ENCODE measurements around the gene LACTBL1.
"Not testable (repeated sequence)": the region's sequence is repeated elsewhere in the genome, so short reads cannot be mapped to it uniquely, and the experiment has no call there.

LACTBL1 gene

DNA sequence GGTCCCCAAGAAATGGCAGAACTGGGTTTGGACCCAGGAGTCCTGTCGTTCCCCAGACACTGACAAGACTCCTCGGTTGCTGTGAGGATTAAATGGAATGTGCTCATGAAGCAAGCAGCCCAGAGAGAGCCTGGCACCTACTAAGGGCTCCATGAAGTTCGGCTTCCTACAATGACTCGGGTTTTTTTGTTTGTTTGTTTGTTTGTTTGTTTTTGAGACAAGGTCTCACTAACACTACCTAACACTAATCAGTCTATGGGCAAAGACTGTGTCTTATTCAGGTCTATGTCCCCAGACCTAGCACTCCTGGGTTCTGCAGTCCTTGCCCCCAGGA is 3.4 kb upstream of the LACTBL1 start:
- DNase-seq = no peak

DNA sequence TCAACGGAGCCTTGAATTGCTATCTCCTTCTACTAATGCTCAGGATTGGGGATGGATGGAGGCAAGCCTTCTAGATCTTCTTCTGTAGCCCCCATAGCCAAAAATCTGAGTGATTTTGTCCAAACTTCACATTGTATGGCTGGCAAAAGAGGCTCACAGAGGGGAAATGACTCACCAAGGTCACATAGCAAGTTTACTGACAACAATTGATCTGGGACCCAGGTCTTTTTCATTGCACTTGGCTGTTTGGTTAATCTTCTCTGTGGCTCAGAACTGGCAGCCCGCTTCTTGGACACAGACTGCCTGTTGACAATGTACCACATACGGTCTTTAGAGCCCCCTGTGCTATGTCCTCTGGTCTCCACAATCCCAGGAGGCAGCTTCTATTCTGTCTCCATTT is 3.0 kb upstream of the LACTBL1 start:
- no peak for DNase-seq

DNA sequence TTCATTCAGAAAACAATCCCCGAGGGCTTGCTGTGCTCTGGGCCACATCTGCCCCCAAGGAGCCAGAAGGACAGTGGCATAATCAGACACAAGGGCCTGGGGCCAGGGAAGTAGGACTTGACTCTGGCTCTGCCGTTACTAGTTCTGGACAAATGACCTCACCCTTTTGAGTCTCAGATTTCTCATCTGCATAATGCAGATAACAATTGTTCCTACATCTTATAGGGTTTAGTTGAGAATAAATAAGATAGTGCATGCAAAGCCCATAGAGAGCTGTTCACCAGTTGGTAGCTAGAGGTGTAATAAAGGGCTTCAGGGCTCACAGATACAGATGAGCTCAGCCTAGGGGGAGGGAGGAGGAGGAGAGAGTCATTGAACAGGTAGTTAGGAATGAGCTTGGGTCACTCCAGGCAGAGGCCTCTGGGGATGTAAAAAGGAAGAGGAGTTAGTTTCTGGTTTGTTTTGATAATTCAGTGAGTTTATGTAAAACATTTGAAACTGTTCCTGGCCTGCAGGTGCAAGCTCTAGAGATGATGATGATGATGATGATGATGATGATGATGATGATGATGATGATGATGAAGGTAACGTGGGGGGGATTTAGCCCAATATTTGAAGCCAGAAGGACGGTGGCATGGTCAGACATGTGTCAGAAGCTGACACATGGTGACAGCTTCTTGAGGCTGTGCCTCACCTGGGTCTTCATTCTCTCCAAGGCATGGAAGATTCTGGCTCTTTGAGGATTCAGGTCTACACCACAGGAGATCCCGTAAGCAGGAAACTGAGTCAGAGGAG is 858 bp downstream of the LACTBL1 start:
- no peak for DNase-seq

DNA sequence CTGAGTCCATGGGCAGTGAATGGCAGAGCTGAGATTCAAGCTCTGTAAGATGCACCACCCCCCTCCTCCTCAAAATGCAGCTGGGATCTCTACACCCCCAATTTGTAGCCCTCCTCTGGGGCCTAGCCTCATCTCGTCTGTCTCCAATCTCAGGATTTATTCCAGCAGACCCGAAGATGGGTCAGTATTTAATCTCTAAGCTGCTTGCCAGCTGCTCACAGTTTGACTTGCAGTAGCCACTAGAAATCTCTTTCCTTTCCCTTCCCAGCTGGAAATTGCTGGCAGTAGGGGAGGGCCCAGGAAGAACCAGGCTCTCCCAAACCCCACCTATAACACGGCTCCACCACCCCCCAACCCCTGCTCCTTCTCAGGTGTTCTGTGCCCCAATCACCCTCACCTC is 1.5 kb downstream of the LACTBL1 start:
- DNase-seq = no peak

DNA sequence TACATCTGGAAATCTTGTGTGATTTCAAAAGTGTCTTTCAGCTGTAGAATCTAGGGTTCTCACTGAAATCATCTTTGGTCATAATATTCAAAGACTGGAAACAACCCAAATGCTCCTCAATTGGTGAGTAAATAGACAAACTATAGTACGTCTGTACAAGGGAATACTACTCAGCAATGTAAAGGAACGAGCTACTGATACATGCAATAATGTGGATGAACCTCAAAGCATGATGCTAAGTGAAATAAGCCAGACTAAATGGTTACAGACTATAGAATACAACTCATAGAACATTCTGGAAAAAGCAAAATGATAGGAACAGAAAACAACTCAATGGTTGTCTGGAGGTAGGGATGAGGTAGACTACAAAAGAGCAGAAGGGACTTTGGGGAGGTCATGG is 2.6 kb downstream of the LACTBL1 start:
- DNase-seq = no peak

DNA sequence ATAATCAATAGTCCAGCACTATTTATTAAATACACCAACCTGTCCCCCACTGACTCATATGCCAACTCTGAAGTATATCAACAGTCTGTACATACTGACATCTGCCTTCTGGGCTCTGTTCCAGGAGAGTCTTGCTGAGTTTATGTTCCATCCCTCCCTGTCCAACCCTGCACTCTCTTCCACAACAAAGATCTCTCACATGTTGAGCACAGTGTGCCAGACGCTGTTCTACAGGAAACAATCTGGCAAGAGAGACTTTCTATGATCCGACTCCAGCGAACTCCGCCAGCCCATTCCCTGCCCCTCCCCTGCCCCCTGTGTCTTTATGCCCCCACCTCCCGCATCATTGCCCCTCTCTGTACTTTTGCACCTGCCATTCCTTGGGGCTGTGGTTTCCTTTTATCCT is 3.4 kb downstream of the LACTBL1 start:
- no peak for DNase-seq

DNA sequence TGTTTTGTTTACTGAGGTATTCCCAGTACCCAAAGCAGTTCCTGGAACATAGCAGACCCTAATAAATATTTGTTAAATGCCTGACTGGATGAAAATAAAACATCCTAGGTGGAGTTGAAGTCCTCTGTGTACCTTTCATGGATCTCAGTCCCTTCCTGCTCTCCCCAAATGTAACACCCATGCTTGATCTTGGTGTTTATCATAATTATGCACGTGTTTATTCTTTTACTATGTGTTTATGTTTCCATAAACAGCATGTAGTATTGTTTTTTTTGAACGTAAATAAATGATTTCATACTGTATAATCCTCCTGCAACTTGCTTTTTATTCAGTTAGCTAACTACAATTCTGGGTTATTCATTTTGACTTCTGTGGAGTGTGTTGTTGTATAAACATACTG is 4.8 kb downstream of the LACTBL1 start:
- DNase-seq = no peak

DNA sequence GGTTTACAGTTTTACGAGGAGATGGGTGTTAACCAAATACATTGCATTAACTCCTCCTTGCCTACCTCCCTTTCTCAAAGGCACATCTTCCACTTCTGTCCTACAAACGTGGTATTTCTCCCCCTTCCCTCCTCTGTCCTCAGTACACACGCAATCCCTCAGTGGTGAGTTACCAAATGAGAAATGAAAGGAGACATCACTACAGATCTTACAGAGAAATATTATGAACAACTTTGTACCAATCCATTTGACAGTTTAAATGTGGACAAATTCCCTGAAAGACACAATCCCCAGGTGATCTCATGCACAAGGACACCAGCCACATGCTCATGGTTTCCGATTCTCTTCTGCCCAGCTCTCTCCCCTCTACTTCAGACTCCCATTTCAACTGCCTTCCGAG is 6.4 kb downstream of the LACTBL1 start:
- no peak for DNase-seq

DNA sequence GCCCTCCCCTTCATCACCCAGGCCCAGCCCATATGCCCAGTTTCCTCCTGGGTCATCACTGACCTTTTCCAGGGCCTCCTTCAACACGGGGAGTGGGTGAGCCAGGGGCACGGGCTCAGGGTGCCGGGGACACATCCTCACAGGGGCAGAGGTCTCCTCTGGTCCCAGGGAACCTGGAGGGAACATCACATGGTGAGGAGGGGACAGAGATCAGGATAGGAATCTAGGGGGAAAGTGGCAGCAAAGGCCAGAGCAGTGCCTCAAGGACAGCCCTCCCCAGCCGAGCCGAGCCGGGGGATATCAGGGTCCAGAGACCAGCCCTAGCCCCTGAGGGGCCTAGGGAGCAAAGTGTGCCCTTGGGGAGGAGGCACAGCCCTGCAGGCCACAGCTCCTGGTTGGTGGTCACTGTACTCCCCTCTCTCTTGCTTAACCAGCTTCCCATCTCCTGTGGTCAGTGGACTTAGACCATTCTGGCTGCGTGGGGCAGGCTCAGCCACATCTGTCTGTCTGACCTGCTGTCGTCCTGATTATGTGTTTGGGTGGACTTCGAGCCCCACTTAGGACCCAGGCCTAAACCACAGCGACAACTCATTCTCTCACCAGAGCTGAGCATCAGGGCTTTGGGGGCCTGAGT is 9.5 kb downstream of the LACTBL1 start:
- DNase-seq = no peak

DNA sequence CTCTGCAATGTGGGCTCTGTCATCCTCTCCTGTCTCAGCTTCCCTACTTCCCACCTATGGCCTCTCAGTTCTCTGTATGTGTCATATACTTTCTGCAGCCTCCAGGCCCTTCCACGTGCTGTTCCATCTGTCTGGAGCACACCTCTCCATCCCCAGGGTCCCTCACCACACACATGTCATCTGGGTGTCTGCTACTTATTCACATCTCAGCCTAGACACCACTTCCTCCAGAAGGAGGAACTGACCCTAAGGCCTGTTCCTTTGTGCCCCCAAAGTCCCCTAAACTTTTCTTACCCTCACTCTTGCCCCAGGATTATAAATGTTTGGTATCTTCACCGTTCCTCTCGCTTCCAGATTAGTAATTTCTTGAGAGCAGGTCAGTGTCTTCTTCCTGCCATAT is 10.1 kb downstream of the LACTBL1 start:
- no peak for DNase-seq

DNA sequence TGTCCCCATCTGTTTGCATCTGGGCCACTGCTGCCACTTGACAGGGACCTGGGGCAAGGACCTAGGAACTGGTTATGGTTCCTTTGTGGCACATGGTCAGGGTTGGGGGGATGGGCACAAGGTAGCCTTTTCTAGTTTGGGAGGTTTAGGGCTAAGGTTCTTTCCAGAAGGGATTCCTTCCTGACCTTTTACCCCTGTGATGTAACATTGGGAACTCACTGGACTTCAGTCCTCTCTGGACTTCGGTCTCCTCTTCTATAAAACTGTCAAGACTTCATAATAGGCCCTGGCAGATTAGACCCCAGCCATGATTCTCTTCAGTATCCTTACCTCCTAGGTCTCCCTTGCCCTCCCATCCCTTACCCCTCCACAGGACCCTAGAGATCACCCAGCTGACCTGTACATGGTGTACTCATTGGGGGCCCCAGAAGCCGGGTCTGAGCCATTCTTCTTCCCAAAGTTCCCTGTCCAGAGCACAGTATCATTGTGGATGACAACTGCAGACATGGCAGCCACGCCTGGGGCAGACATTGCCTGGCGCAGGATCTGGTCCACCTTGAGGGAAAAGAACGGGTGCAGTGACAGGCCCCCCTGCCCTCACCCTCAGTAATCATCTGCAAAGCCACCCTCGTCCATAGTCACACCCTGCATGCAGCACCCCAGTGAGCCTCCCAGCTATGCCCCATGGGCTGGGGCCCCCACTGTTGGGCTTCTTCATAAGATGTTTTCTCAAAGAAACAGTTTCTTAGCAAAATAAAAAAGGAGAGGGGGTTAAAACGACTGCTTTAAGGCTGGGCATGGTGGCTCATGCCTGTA is 12.9 kb downstream of the LACTBL1 start:
- no peak for DNase-seq

DNA sequence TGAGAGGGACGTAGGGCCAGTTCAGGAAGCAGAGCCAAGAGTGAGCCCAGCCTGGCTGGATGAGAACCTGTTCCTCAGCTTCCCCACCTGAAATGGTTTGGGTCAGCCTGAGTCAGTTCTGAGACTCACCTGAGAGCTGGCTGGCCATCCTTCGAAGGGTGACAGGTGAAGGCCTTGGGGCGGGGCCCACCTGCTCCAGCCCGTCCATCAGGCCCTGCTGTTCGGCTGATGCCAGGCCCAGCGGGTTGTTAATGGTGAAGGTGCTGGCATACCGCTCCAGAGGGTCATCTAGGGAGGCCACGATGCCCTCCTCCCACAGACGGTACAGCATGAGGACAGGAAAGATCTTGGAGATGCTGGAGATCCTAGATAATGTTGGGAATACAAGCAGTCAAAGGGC is 14.1 kb downstream of the LACTBL1 start:
- DNase-seq = no peak

DNA sequence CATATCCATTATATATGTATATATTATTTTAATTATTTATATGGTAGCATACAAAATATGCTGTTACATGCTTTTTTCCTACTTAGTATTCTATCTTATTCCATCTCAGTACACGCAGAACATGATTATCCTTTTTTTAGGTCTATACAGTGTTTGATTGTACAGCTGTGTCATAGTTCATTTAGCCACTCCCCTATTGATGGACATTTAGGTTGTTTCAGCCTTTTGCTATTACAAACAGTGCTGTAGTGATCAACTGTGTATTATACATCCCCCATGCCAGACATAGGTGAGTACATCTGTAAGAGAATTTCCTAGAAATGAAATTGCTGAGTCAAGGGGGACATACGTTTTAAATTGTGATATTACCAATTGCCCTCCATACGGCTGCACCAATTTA is 15.6 kb downstream of the LACTBL1 start:
- no peak for DNase-seq

DNA sequence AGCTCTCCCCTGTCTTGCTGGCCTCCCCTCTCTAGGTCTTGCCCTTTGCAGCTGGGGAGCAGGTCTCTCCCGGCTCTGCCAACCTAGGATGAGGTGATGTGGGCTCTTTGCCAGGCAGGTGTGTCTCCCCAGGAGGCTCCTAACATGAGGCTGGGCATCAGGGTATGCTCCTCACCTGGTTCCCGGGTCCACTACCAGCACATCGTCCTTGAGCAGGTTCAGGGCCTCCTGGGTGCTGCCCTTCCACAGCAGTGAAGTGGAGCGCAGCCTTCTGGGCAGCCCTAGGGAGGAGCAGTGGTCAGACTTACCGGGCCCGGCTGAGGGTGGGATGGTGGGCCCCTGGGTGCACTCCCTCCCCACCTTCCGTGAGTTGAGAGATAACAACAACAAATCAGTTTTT is 17.5 kb downstream of the LACTBL1 start:
- DNase-seq = no peak

DNA sequence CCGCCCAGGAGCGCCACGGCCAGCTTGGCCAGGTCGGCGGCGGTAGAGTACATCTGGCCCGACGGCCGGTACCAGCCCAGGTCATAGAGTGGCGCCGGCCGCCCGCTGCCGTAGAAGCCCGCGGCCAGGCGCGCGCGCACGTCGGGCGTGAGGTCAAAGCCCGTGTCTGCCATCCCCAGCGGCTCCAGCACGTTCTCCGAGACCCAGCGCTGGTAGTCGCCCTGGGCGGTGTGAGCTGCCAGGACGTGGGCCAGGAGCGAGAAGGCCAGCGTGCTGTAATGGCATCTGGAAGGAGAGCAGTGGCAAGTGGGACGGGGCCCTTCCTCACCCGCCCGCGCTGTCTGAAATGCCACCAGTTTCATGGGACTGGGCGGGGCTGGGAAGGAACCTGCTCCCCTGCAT is 18.9 kb downstream of the LACTBL1 start:
- DNase-seq = no peak

DNA sequence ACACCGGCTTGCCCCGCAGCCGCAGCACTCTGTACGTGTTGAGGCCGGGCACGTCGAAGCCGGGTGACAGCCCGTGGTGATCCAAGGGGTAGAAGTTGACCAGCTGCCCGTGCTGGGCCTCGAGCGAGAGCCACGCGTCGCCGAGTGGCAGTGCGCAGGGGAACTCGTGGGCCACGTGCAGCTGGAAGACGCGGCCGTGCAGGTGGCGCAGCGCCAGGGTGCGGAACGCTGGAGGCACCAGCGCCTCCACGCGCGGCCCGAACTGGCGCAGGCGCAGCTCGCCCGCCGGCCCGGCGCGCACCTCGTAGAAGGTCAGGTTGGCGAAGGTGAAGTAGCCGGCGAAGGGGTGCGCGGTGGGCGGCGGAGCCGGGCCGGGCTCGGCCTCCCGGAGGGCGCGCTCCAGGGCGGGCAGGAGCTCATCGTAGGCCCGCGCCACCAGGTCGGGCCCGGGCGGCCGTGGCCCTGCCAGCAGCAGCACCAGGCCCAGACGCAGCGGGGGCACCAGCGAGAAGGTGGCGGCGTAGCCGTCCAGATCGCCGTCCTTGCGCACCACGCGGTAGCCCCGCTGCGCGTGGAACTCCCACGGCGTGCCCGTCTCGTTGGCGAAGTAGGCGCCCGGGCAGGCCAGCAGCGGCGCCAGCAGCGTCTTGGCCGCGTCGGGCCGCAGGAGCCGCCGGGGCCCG is 19.5 kb downstream of the LACTBL1 start:
- no peak for DNase-seq

DNA sequence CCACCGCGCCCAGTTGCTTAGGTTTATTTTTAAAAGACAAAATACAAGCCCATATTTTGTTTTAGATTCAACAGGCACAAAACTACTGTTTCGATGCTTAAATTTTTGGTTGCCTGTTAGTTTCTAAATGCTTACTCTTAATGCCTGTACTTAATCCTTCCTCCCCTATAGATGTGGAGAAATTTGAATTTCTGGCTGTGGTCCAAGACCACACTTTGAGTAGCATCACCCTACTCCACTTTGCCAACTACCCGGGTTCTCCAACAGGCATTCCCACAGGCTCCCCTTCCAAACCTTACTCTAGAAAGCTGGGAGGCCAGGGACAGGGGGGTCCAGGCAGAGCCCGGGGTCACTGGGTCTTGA is 20.0 kb downstream of the LACTBL1 start:
- no peak for DNase-seq

DNA sequence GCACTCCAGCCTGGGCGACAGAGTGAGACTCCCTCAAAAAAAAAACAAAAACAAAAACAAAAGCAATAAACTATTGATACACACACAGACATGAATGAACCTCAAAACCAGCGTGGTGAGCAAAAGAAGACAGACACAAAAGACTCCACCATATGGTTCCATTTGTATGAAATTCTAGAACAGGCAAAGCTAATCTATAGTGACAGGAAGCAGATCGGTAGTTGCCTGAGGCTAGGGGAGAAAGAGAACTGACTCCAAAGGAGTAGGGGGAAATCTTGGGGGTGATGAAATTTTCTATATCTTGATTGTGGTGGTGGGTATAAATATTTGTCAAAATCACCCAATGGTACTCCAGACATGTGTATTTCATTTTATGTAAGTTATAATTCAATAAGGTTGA is 20.9 kb downstream of the LACTBL1 start:
- DNase-seq = no peak

DNA sequence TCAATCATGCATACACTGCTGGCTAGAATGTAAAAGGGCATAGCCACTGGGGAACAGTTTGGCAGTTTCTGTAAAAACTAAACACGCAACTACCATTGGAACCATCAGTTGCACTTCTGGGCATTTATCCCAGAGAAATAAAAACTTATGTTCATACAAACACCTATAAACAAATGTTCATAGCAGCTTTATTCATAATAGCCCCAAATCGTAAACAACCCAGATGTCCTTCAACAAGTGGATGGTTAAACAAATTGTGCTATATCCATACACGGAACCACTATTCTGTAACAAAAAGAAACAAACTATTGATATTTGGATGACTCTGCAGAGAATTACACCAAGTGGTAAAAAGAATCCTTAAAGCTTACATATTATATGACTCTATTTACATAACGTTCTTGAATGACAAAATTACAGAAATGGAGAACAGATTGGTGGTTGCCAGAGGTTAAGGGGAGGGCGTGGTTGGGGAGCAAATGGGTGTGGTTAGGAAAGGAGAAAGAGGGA is 22.8 kb downstream of the LACTBL1 start:
- no peak for DNase-seq

DNA sequence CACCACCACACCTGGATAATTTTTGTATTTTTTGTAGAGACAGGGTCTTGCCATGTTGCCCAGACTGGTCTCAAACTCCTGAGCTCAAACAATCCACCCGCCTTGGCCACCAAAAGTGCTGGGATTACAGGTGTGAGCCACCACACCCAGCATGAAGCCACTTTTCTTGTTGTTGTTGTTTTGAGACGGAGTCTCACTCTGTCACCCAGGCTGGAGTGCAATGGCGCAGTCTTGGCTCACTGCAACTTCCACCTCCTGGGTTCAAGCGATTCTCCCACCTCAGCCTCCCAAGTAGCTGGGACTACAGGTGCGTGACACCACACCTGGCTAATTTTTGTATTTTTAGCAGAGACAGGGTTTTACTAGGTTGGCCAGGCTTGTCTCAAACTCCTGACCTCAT is 27.5 kb downstream of the LACTBL1 start:
- DNase-seq = not testable (repeated sequence)

DNA sequence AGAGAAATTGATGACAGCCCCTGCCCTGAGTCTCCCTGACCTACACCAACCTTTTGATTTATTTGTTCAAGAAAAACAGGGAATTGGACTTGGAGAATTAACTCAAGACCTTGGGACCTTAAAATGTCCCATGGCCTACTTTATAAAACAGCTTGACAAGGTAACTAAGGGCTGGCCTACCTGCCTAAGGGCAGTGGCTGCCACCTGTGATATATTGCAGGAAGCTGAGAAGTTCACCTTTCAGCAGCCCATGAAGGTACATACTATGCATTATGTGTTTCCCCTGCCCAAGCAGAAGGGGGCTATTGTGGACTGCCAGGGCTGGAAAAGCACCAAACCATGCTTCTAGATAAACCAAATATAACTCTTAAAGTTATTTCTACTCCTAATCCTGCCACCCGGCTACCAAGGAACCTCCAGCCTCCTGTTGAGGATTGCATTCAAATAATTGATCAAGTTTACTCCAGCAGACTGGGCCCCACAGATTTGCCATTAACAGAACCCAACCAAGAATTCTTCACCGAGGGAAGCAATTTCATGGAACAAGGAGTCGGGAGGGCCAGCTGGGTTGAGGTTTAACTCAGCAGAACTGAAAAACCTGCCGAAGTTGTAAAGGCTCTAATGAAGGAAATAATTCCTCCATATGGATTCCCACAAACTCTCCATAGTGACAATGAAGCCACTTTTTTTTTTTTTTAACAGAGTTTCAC is 28.2 kb downstream of the LACTBL1 start:
- DNase-seq = no peak

DNA sequence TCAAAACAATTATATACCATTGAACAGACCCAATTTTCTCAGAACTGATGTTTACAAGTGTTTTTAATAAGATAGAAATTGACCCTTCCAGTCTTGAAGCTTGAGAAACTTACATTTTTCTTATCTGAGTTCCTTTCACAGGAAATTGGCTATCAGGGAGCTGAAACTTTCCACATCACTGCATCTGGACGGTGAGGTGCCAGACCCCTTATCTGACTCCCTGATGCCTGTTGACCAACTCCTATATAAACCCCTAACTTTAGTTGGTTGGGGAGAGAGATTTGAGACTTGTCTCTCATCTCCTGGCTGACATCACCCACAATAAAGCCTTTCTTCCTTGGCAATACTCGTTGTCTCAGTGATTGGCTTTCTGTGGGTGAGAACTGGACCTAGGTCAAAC is 31.4 kb downstream of the LACTBL1 start:
- DNase-seq = no peak

DNA sequence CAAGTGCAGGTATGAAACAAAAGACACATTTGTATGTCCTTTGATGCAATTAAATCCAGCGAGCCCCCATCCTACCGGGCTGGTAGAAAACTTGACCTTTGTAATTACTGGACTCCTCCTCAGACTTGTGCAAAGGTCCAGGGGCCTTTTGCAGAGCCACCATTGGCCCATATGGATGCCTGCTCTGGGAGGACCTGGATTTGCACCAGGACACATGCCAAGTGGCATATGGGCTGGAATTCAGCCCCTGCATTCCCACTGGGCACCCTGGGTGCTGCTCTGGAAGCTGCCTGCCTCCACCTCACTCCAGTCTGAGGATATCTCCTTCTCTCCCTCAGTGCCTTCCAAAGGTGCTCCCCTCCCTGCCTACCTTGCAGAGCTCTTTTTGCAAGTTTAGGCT is 36.0 kb downstream of the LACTBL1 start:
- DNase-seq = no peak
